H1 (cell line): Measurements from ENCODE around the gene ZBTB42. TPM values are rescaled to one million over a fixed set of nuclear protein-coding genes. Genes with fewer than 3 reads are reported as not detected.

Experiments used
- CTCF ChIA-PET: fragments of 300-600 bp; sonication (Branson Sonifier 250); formaldehyde crosslinking; loops from one replicate; lab custom pipeline; 2021; ENCODE audit not compliant: partially characterized antibody; lab: Charles Lee
- POLR2A ChIA-PET: fragments of 300-600 bp; sonication (Branson Sonifier 250); formaldehyde crosslinking; loops from one replicate; lab custom pipeline; 2021; ENCODE audit warnings: inconsistent platforms; ENCODE audit not compliant: partially characterized antibody; lab: Charles Lee
- DNase-seq, 2 experiments: peaks; one replicate each; pipeline versions ENCODE4 v3.0.0 to v3.0.0-alpha.2; 2010 to 2022; ENCODE audit warnings: low spot score in 2 of 2, low read depth in 1 of 2, mixed read lengths in 1 of 2
- FAIRE-seq: peaks from 2 replicates; lab custom pipeline; 2011; peaks lifted over from hg19 to GRCh38; lab: Jason Lieb, UNC
- H2AFZ ChIP-seq: 2 replicates; pipeline ENCODE4 v1.8.1; 2012; ENCODE audit warnings: low read length, inconsistent platforms
- H2AK5ac ChIP-seq: 2 replicates; pipeline ENCODE4 v1.6.1; 2013; ENCODE audit warnings: low read depth, low read length
- H2BK120ac ChIP-seq: replicated peaks from 2 replicates; pipeline ENCODE3; 2013; ENCODE audit warnings: low read depth, low read length, inconsistent platforms
- H2BK12ac ChIP-seq: 2 replicates; pipeline ENCODE4 v1.6.1; 2013; ENCODE audit warnings: low read depth, low read length
- H2BK15ac ChIP-seq: 2 replicates; pipeline ENCODE4 v1.6.1; 2013; ENCODE audit warnings: low read length
- H2BK20ac ChIP-seq: 2 replicates; pipeline ENCODE4 v1.6.1; 2013; ENCODE audit warnings: low read length
- H2BK5ac ChIP-seq: 2 replicates; pipeline ENCODE4 v1.6.1; 2013; ENCODE audit warnings: low read depth, low read length
- H3K14ac ChIP-seq: 2 replicates; pipeline ENCODE4 v1.6.1; 2013; ENCODE audit warnings: inconsistent platforms; ENCODE audit not compliant: insufficient read length
- H3K18ac ChIP-seq: 2 replicates; pipeline ENCODE4 v1.6.1; 2013; ENCODE audit warnings: low read length; ENCODE audit errors: extremely low read depth
- H3K23ac ChIP-seq: 2 replicates; pipeline ENCODE4 v1.6.1; 2013; ENCODE audit warnings: inconsistent platforms; ENCODE audit not compliant: insufficient read length
- H3K23me2 ChIP-seq: 2 replicates; pipeline ENCODE4 v1.6.1; 2013; ENCODE audit warnings: low read depth, low read length
- H3K27ac ChIP-seq: 2 replicates; pipeline ENCODE4 v1.6.1; 2011; ENCODE audit warnings: low read depth, low read length, inconsistent platforms
- H3K27me3 ChIP-seq, 4 experiments: replicated peaks in 1 of 4; 1 replicate in 1 of 4; 2 replicates in 3 of 4; pipeline versions ENCODE4 v1.6.1 to v1.8.1; 2011 to 2013; ENCODE audit warnings: low read length in 3 of 4, mild to moderate bottlenecking in 3 of 4, inconsistent platforms in 2 of 4, mixed read lengths in 2 of 4, moderate library complexity in 1 of 4; ENCODE audit not compliant: control insufficient read depth in 3 of 4, insufficient read depth in 3 of 4; ENCODE audit errors: extremely low read depth in 1 of 4
- H3K36me3 ChIP-seq, 4 experiments: 2 replicates each; pipeline versions ENCODE4 v1.6.1 to v1.8.1; 2011 to 2013; ENCODE audit warnings: mild to moderate bottlenecking in 4 of 4, low read length in 3 of 4, moderate library complexity in 2 of 4, control low read depth in 1 of 4, inconsistent platforms in 1 of 4; ENCODE audit not compliant: insufficient read depth in 4 of 4, control insufficient read depth in 2 of 4
- H3K4ac ChIP-seq: replicated peaks from 2 replicates; pipeline ENCODE3; 2013; ENCODE audit warnings: low read length, low read depth, mixed read lengths, inconsistent platforms; ENCODE audit not compliant: insufficient read length
- H3K4me1 ChIP-seq, 4 experiments: replicated peaks in 1 of 4; 1 replicate in 1 of 4; 2 replicates in 3 of 4; pipeline versions ENCODE4 v1.6.1 to v1.8.1; 2011 to 2013; ENCODE audit warnings: low read length in 3 of 4, inconsistent platforms in 2 of 4, mixed read lengths in 1 of 4; ENCODE audit not compliant: insufficient read depth in 4 of 4, control insufficient read depth in 3 of 4
- H3K4me2 ChIP-seq, 2 experiments: 2 replicates each; pipeline versions ENCODE4 v1.6.1 to v1.8.1; 2011 to 2013; ENCODE audit warnings: low read depth in 2 of 2, low read length in 2 of 2, control low read depth in 1 of 2, inconsistent platforms in 1 of 2, mild to moderate bottlenecking in 1 of 2; ENCODE audit not compliant: insufficient read depth in 1 of 2
- H3K4me3 ChIP-seq, 4 experiments: fragments of 200-600, 300-600 bp in 1 of 4; sonication (generic), shearing (Covaris generic), sonication (Bioruptor Twin) in 1 of 4; 2 replicates each; pipeline versions ENCODE4 v1.5.1 to v1.8.1; 2011 to 2016; ENCODE audit warnings: low read length in 4 of 4, low read depth in 3 of 4, control low read depth in 2 of 4, inconsistent platforms in 2 of 4, mild to moderate bottlenecking in 2 of 4, mixed read lengths in 1 of 4, moderate library complexity in 1 of 4; ENCODE audit not compliant: insufficient read depth in 2 of 4; ENCODE audit errors: extremely low read depth in 1 of 4
- H3K56ac ChIP-seq: replicated peaks from 2 replicates; pipeline ENCODE3; 2013; ENCODE audit warnings: low read depth, mild to moderate bottlenecking, mixed read lengths, low read length, inconsistent platforms; ENCODE audit not compliant: insufficient read length
- H3K79me1 ChIP-seq: 2 replicates; pipeline ENCODE4 v1.6.1; 2013; ENCODE audit warnings: low read depth, low read length, control low read depth
- H3K79me2 ChIP-seq, 2 experiments: 2 replicates each; pipeline versions ENCODE4 v1.6.1 to v1.8.1; 2012 to 2013; ENCODE audit warnings: low read length in 2 of 2, mild to moderate bottlenecking in 2 of 2, inconsistent platforms in 1 of 2; ENCODE audit not compliant: insufficient read depth in 2 of 2, control insufficient read depth in 1 of 2
- H3K9ac ChIP-seq, 4 experiments: replicated peaks in 1 of 4; 1 replicate in 1 of 4; 2 replicates in 3 of 4; pipeline versions ENCODE4 v1.6.1 to v1.8.1; 2011 to 2013; ENCODE audit warnings: low read depth in 3 of 4, low read length in 3 of 4, control low read depth in 2 of 4, mild to moderate bottlenecking in 2 of 4, moderate library complexity in 2 of 4, inconsistent platforms in 1 of 4; ENCODE audit errors: extremely low read depth in 1 of 4
- H3K9me3 ChIP-seq, 2 experiments: 2 replicates each; pipeline versions ENCODE4 v1.6.1 to v1.8.1; 2012 to 2013; ENCODE audit warnings: mild to moderate bottlenecking in 2 of 2, moderate library complexity in 2 of 2, control low read depth in 1 of 2, inconsistent platforms in 1 of 2, low read depth in 1 of 2, low read length in 1 of 2, mixed read lengths in 1 of 2; ENCODE audit not compliant: insufficient read depth in 2 of 2
- H4K20me1 ChIP-seq, 2 experiments: replicated peaks in 1 of 2; 2 replicates each; pipeline versions ENCODE3 to v1.8.1; 2011 to 2013; ENCODE audit warnings: inconsistent platforms in 2 of 2, low read length in 2 of 2, mild to moderate bottlenecking in 1 of 2; ENCODE audit not compliant: insufficient read depth in 2 of 2, control insufficient read depth in 1 of 2
- H4K5ac ChIP-seq: 2 replicates; pipeline ENCODE4 v1.6.1; 2013; ENCODE audit warnings: low read length, low read depth, mixed read lengths, inconsistent platforms; ENCODE audit not compliant: insufficient read length
- H4K8ac ChIP-seq: 2 replicates; pipeline ENCODE4 v1.8.0; 2013; ENCODE audit warnings: mild to moderate bottlenecking, moderate library complexity, low read length, inconsistent platforms; ENCODE audit not compliant: insufficient read depth; ENCODE audit errors: extremely low read depth
- H4K91ac ChIP-seq: replicated peaks from 2 replicates; pipeline ENCODE3; 2013; ENCODE audit warnings: low read length, mixed read lengths, inconsistent platforms; ENCODE audit not compliant: insufficient read length
- HDAC6 ChIP-seq: IDR thresholded peaks from one replicate; pipeline ENCODE4 v1.7.1; 2012; ENCODE audit warnings: low read depth, mild to moderate bottlenecking, inconsistent platforms, low read length, moderate library complexity
- ZNF274 ChIP-seq: IDR thresholded peaks from 2 replicates; pipeline ENCODE4 v1.7.0; 2012; ENCODE audit warnings: low read length, borderline replicate concordance; ENCODE audit errors: extremely low read depth
- WGBS, 2 experiments: shearing (Covaris generic) in 1 of 2; methylation state at CpG; one replicate each; pipeline versions ENCODE4 v1.1.6 to v1.1.7; 2013 to 2015; ENCODE audit warnings: low lambda C conversion rate in 2 of 2, mixed read lengths in 2 of 2, inconsistent platforms in 1 of 2, low coverage in 1 of 2, missing lambda C conversion rate in 1 of 2; ENCODE audit not compliant: insufficient replicate concordance in 2 of 2, insufficient coverage in 1 of 2, insufficient read length in 1 of 2; ENCODE audit errors: extremely low coverage in 1 of 2, missing lambda C conversion rate in 1 of 2; 5-methylcytosine and 5-hydroxymethylcytosine counted together
- polyA plus RNA-seq, 7 experiments: library from polyadenylated mRNA; depleted of rRNA in 3 of 7; stranded (reverse) in 5 of 7; unstranded in 2 of 7; fragments of >200 nt in 5 of 7; fragments of 200-250 nt in 2 of 7; gene quantifications; 1 replicate in 5 of 7; 2 replicates in 1 of 7; 4 replicates in 1 of 7; pipeline versions ENCODE4 v1.2.1 to v1.2.3, GENCODE V29; 2011 to 2013; ENCODE audit warnings: missing spikeins in 2 of 7, mixed read lengths in 2 of 7
- total RNA-seq: library from RNA; stranded (reverse); fragmentation: NEBNext Ultra II Directional; extraction: Animal tissue kit (Norgen Biotek cat#: 25700); gene quantifications from 2 replicates; pipeline ENCODE4 v1.2.1, GENCODE V29; 2021
- TF ChIP-seq, protein P1 (sequence below): IDR thresholded peaks from 2 replicates; pipeline ENCODE4 v1.6.1; 2012; ENCODE audit warnings: inconsistent platforms

The ZBTB42 gene
- total and polyA plus RNA-seq, 2 of the 8 experiments (the other 6 are each of a cell fraction or from before 2014, with no cell fraction given), result 2.8 to 3.1 TPM

DNA sequence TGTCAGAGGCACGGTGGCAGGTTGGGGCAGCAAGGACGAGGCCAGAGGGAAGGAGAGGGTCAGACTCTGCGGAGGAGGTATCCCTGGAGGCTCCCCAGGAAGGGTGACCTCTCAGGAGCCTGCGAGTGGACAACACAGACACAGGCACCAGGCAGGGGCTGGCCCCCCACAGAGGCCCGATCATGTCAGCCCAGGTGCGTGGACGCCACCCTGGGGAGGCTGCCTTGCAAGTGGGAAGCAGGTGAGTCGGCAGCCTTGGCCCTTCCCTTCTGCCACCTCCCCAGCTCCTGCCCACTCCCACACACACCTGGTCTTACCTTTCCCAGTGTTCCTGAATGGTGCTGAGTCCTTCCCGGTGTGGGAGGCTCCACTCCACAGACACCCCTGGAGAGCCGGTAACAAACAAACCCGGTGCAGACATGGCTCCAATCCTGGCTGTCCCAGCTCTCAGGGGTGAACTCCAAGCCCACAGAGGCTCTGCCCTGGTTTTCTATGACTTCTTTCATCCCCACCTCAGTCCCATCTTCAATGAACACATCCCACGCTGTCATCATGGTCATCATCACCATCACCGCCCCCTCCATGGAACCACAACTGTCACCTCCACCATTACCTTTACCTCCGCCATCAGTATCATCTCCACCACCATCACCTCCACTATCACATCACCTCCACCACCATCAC is 5.2 kb downstream of the ZBTB42 start:
- Histone ChIP-seq H2BK120ac (no peak overlapping the region), H4K20me1 (peaks cover 3 to 13% of the 10 kb centered on the region in 2 experiments), H2AK5ac (no peak overlapping the region), H4K5ac (no peak overlapping the region), H3K23ac (no peak overlapping the region), H2BK20ac (no peak overlapping the region), H2AFZ (no peak overlapping the region), H3K23me2 (peaks cover 7% of the 10 kb centered on the region; the same call in 1 of the 2 replicates), H4K91ac (no peak overlapping the region)
- TF ChIP-seq ZNF274, result no peak
- TF ChIP-seq, protein P1, sequence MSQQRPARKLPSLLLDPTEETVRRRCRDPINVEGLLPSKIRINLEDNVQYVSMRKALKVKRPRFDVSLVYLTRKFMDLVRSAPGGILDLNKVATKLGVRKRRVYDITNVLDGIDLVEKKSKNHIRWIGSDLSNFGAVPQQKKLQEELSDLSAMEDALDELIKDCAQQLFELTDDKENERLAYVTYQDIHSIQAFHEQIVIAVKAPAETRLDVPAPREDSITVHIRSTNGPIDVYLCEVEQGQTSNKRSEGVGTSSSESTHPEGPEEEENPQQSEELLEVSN, result no peak
- no peak for TF ChIP-seq HDAC6
- TF ChIP-seq, all 59 proteins: peak for 0
- CTCF ChIA-PET, result interaction anchor here (1.0 to 3.0 kb wide), 3 partner anchors 20 to 36 kb away, joined by 4 to 17 read pairs (median 12); no protein-coding TSS in a partner anchor
- peaks cover 14 to 24% (median 18%) of the 10 kb centered on the region in 4 experiments for H3K27me3 ChIP-seq
- no peak overlapping the region for H2BK15ac ChIP-seq
- no peak overlapping the region for H3K9ac ChIP-seq
- H2BK12ac ChIP-seq, result no peak overlapping the region
- no peak overlapping the region for H3K14ac ChIP-seq
- 88% methylated on average over 14 of the region's 14 CpGs; no CpG with 5 or more reads in 1 of the 2 experiments for WGBS, 2 experiments
- no peaks in the 10 kb centered on the region for H3K9me3 ChIP-seq
- H3K27ac ChIP-seq, result no peak overlapping the region
- H3K4me1 ChIP-seq, result peaks cover 0 to 4% (median 2%) of the 10 kb centered on the region in 4 experiments; a peak in 3 of 7 replicates
- POLR2A ChIA-PET, result interaction anchor here (1.2 kb wide), 1 partner anchor 11 kb away, joined by 4 read pairs; no protein-coding TSS in a partner anchor
- H3K56ac ChIP-seq, result peak overlapping the region; percentile 10
- no peak overlapping the region for H4K8ac ChIP-seq
- H3K18ac ChIP-seq, result no peak overlapping the region
- no peak overlapping the region for H3K4me3 ChIP-seq
- H2BK5ac ChIP-seq, result no peak overlapping the region
- no peaks in the 10 kb centered on the region for H3K36me3 ChIP-seq
- no peaks in the 10 kb centered on the region for H3K79me2 ChIP-seq
- H3K4ac ChIP-seq, result no peak overlapping the region
- FAIRE-seq (no peak), DNase-seq (no peak)
- H3K4me2 ChIP-seq, result no peak overlapping the region
- H3K79me1 ChIP-seq, result no peaks in the 10 kb centered on the region
